HG02981 (cell line): ENCODE results near the gene ANKRD28.

Source experiments
- ATAC-seq: cut with Tn5 transposase; IDR thresholded peaks from one replicate; pipeline ENCODE4 v1.9.1; 2021; ENCODE audit warnings: mild to moderate bottlenecking, moderate library complexity; ENCODE audit not compliant: unreplicated experiment

Gene ANKRD28

DNA sequence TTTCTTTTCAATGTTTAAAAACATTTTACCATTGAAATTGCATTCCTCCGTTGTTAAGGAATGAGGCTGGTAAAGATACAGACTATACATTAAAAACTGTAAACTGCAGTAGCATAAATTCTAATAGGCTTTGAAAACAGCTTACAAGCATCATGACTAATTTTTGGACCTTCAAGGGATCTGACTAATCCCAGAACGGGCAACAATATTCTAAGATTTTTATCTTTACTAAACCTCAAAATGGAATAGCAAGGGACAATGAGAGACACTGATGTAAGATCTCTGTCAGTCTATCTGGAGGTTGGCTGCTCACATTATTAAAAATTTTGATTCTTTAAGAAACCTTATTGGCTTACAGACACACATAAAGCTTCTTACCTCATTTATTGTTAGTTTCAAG is 121.5 kb downstream of the ANKRD28 start:
- no peak for ATAC-seq

DNA sequence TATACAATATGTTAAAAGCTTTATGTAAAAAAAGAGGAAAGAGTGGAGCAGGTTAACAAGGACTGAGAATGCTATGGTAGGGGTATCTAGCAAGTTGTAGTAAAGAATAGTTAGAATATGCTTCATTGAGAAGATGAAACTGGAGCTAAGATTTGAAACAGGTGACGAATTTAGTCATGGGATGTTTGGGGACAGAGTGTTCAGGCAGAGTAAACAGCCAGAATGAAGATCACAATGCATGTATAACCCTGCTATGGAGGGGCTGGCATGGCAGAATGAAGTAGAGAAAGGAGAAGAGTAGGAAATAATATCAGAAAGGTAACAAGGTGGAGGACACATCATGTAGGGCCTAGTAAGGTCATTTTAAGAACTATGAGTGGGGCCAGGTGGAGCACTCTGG is 124.2 kb downstream of the ANKRD28 start:
- no peak for ATAC-seq

DNA sequence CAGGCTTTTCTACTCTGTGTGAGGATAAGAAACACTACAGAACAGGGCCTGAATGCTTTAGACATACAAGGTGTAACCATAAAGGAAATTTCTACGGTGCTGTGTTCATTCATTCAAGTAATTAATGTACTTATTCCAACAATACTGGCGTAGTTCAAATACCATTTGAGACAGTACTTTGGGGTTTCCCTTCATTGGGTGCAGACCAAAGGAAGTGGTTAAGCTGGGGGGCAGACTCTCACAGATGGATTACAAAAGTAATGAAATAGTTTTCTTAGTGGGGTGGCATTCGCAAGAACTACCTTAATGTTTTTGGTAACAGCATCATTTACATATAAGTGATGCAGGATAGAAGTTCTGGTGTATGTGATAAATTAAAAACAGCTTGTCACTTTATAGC is 130.3 kb downstream of the ANKRD28 start:
- ATAC-seq = peak; percentile 65

DNA sequence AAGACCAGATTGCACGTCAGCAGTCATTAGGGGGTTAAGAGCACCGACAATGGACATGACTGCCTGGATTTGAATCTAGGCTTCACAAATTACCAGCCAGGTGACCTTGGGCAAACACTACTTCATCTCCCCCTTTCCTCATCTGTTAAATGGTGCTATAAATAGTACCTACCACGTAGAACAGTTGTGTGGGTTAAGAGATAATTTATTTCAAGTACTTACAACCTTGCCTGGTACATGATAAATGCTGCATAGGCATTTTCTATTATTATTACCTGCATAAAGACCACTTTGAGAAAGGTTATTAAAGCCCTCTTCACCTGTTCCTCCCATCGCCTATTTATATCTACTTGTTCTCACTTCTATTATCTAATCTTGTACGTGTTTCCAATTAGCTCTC is 131.5 kb downstream of the ANKRD28 start:
- ATAC-seq = no peak

DNA sequence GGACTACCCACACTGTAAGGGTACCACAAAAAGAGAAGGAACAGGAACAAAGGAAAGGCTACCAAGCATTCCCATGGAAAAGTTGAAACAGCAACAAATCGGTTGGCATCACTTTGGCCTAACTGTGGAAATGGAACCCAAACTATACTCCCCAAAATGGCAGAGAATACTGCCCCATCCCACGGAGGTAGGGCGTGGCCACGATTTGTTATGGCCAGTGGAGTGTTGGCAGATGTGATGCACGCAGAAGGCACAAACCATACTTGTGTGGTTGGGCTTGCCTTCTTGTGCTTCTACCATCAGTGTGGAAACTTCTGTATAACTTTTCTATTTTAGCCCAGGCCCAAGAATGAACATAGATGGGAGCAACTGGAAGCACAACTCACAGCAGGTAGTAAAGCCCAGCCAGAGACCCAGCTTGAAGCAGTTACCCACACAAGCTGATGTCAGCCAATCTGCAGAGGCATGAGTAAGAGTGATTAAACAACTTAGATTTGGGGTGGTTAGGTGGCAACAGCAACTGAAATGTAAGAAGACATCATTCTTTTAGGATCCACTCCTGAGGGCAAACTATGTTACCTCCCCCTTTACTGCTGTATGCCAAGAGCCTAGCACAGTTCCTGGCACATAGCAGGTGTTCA is 132.1 kb downstream of the ANKRD28 start:
- no peak for ATAC-seq

DNA sequence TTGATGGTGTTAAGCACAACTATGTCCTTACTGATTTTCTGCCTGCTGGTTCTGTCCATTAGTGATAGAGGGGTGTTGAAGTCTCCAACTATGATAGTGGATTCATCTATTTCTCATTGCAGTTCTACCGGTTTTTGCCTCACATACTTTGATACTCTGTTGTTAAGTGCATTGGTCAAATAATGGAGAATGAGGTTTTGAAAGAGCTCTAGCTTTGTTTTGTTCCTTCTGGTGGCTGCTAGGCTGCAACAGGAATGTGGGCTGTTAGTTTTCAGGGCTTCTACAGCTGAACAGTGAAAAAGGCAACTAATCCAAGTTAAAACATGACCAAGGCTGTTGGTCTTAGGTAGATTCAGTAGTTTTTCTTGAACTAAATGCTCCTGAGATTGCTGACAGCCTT is 133.6 kb downstream of the ANKRD28 start:
- ATAC-seq = no peak

DNA sequence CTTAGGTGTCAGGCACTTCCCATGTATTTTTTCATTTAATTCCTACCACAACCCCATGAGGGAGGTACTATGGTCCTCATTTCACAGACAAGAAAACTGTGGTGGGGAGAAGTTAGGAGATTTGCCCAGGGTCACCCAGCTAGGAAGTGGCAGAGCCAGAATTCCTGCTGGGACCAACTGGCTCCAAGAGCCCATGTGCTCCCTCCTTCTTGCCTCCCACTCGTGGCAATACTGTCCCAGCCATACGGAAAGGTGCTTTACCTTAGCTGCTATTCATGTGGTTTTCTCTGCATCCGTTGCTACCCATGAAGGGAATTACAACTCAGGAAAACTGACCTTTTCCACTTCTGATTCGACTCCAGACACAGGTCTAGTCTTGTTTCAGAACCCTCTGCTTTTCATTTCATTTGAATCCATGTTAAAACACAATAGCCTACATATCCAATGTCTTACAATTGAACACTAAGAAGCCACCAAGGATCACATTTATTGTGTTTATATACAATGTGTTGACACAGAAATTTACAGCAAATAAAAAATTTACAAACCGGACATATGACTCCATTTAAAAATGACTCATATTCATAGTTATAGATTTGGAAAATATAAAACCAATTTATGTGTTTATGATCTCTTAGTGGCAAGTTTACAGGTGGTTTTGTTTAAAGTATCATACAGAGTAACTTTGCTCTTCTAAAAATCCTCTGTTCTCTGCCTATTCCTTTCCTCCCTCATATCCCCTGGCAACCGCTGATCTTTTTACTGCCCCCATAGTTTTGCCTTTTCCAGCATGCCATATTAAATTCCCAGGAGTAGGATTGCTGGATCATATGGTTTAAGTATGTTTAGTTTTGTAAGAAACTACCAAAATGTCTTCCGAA is 137.5 kb downstream of the ANKRD28 start:
- no peak for ATAC-seq

DNA sequence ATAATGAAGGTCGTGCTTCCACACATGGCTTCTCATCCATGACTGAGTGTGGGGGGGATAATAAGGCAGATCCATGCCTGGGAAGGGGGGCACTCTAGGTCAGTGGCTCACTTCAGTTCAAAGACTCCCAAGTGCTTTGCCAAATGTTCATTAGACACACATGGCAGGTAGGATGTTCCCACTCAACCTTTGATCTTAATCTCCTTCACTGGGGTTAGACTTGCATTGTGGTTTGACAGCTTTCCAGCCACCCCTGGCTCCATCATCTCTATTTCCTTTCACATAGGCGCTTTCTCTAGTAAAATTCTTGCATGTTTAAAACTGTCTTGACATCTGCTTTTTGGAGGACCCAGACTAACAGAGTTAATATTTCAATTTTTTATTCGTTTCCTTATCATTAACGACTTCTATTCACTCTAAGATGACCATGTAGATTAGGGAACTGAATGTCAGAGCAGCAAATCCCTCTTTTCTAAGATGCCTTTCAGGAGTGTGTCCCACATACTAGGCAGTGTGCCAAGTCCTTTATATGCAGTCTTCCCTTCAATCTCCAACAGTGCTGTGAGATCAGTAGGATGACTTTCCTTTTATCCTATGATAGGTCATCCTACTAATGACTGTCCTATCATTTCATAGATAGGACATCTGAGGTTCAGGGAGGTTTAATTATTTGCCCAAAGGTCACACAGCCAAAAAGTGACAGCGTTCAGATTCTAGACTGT is 138.4 kb downstream of the ANKRD28 start:
- no peak for ATAC-seq

DNA sequence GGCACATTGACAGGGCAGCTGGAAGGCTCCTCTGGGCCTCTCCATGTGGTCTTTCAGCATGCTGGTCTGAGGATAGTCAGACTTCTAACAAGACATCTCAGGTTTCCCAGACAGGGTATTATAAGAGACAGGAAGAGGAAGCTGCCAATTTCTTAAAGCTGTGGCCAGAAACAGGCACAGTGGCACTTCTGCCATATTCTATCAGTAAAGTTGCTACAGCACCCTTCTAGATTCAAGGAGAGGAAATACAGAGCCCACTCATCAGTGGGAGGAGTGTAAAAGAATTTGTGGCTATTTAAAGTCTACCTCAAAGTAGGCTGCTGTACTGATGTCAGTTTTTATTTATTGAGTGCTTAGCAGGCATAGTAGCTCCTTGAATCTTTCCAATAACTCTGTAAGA is 140.8 kb downstream of the ANKRD28 start:
- no peak for ATAC-seq

DNA sequence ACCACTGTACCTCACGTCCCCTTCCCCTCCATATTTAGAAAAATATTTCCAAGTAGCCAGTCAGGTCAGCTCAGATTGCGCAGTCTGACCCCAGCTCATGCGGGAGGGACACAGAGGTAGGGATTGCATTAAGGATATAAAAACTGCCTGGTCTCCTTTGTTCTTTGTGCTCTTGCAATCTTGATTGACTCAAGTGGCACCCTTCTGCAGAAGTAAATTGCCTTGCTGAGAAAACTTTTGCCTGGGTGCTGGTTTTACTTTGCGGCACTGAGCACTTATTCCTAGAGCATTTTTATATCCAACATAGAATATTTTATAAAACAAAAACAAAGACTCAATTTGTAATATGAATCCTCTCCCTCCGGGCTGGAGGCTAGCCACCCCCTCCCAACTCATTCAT is 141.4 kb downstream of the ANKRD28 start:
- ATAC-seq = no peak

DNA sequence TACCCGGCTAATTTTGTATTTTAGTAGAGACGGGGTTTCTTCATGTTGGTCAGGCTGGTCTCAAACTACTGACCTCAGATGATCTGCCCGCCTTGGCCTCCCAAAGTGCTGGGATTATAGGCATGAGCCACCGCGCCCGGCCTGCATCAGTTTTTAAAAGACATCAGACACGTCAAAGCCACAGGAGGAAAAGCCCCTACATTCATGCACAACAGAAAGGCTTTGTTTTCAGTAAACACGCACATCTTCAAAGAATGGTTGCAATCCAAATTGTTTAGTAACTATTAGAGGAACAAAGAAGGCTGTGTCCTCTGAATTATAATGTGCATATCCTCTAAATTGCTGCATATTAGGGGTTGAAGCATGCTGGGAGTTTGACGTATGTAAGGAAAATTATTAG is 142.9 kb downstream of the ANKRD28 start:
- ATAC-seq = no peak

DNA sequence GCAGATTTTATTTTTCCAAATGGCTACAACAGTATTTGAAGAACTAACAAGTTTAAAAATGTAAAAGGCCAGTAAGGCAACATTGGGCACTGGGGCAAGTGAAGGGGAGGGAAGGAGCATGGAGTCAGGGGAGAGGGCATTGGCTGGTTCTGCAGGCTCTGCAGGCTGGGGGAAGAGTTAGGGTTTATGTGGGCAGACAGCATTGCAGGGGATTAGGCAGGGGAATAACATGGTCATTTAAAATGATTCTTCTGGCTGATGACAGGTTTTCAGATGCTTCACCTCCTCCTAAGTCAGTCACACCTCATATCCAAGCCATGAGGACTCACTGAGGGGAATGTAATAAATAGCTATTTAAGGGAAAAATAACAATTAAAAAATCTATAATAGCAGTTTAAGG is 143.7 kb downstream of the ANKRD28 start:
- ATAC-seq = no peak

DNA sequence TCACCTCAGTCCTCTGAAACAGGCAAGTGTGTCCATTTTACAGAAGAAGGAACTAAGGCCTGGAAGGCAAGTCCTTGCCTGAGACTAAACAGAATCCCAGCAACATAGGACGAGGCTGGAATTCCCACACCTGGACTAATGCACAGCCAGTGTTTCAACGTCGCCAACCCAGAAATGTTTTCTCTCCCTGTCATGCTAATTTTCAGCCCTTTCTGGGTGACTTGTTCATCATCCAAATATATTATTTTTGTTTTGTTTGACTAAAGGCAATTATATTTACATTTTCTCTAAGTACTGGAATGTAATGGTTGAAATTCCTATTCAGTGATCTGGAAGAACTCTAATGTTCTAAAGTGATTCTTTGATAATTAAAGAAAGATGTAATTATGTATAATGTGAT is 144.5 kb downstream of the ANKRD28 start:
- no peak for ATAC-seq

DNA sequence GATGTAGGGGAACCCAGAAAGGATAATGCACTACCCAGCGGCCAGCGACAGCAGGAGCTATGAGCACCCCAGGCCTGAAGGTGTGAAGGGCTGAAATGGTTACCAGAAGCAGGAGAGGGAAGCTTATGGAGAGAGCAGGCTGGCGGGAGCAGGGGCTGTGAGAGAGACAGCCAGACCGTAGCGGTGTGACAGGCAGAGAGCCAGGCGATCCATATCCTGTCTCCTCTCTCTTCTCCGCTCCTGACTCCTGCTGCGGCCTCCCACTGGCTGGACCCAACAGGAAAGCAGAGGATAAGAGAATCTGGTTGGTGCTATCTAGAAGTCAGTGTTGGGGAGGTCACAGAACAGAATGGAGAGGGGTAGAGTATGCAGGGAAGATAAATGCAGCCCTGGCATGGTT is 146.4 kb downstream of the ANKRD28 start:
- no peak for ATAC-seq

DNA sequence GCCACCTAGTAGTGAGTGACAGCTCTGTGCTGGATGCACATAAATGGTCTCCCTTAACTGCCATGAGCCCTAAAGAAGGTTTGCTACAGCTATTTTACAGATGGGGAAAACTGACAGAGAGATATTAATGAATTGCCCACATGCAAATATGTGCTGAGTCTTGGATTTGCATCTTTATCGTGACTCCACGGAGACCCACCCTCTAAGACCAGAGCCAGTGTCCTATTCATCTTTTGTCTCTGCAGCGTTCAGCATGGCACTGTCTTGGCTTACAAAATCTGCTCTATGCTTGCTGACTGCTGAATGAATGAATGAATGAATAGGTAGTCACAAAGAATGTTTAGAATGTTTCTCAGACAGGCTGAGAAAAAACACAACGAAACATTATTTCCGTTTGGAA is 147.9 kb downstream of the ANKRD28 start:
- no peak for ATAC-seq

DNA sequence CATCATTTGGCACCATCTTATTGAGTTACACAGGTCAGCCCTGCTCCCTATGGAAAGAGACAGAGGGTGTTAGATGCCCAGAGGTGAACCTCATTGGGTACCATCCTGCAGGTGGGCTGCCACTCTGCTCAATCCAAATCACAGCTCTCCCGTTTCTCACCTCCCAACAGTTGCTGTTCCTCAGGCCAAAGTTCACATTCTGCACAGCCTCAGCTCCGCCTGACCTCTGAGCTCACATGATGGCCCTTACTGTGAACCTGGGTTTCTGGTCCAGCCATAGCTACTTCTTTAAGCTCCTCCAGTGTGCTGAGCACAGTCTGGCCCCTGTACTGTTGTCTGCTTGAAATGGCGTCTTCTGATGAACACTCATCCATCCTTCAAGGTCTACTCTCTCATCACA is 148.4 kb downstream of the ANKRD28 start:
- no peak for ATAC-seq

DNA sequence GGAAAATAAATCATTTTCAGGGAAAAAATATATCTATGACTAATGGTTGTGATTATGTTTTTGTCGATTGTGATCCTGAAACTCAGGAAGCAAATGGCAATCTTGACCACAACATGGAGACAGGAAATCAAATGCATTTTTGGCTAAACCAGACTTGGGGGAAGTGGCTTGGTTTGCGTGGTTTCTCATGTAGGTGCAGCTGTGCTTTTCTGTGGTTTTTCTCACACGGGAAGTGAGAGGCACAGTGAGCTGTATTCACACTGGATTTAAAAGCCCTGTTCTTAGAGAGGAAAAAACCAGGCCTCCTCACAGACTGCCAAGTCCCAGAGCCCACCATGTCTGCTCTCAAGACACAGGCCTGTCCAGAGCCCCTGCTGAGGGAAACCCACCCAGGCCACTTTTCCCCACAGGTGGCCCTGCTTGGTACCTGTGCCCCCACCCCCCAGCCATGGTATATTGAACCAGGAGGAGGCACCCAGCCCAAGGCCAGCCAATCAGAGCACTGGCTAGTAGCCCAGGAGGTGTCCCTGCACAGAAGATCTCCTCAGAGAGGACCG is 150.1 kb downstream of the ANKRD28 start:
- ATAC-seq = peak; percentile 90

DNA sequence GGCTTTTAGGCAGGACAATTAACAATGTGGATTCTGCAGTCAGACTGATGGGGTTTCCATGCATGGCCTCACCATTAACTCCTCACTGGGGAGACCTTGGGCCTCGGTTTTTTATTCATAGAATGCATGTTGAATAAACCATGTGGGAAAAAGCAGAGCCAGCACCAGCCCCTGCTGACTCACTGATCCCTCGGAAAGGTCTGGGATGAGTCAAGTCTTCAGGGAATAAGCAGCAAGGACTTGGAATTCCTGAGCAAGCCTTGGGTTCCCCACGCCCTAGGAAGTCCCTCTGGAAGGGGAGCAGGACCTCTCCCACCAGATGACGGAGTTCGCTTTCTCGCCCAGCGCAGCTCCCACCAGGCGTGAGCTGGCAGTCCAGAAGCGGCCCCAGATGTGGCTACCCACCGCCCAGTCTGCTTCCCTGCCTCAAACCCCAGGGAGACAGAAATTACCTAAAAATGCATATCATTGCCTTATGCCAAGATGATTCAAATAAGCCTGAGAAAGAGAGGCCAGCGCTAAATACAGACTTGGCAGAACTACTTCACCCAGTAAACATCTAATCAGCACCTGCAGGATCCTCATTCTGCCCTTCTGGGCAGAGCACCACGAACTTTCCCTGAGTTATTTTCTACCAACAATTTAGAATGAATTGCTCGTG is 150.8 kb downstream of the ANKRD28 start:
- peak; percentile 32 for ATAC-seq

DNA sequence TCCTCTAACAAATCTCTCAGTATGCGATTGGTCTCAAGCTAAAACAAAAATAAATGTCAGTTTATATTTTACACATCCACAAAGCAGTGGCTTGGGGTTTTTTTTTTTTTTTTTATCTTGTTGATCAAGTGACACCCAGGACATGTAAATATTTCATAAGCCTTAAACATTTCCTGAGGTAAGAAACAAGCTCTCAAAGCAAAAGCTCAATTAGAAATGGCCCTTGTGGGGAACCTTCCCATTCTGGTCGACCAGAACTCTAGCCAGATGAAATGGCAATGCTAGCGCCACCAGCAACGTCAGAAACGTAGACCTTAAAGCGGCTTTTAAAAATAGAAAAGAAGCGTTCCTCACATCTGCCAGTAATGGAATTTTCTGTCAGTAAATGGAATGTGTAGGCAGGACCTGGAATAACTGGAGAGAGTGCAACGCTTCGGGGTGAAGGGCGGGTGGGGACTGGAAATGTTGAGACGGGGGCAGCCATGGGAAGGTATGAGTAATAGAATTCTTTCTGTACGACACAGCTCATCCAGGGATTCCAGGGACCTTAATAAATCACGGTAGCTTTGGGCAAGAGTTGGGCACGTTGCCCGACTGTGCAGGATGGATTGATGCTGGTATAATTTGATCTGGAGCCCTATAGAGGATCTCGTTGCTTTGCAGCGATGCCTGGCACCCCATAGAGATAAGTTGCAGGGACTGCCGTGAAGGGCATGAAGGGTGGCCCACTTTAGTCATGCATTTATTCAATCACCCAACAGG is 151.9 kb downstream of the ANKRD28 start:
- ATAC-seq = no peak

DNA sequence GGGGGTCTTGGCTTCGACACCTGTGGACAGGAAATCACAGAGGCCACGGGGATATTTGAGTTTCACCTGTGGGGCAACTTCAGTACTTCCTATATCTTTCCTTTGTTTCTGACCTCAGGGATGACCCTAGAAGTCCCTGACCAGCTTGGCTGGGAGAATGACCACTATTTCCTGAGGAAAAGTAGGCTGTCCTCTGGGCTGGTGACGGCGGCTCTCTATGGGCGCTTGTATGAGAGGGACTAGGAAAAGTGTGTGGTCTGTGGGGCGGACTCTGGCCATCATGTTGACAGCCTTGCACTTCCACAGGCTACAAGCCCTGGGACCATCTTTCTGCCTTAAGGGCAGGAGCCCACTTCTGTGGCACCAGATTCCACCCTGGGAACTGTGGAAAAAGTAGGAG is 152.5 kb downstream of the ANKRD28 start:
- no peak for ATAC-seq
